SK-N-SH treated with all-trans-retinoic acid at 6 μM for 48 hours (cell line): Measurements from ENCODE around the gene NINJ1.

Source experiments
- ATAC-seq: fragments of 200-7000 bp; cut with Tn5 transposase; 3 replicates; pipeline ENCODE4 v1.9.1; 2020; ENCODE audit warnings: mild to moderate bottlenecking, moderate library complexity
- ARNTL ChIP-seq: fragments of 450-650 bp; formaldehyde crosslinking; IDR thresholded peaks from 2 replicates; pipeline ENCODE4 v1.5.0; 2020; ENCODE audit warnings: low read depth, mild to moderate bottlenecking, moderate library complexity, borderline replicate concordance
- BACH2 ChIP-seq: fragments of 250-450 bp; sonication (Bioruptor Pico); IDR thresholded peaks from 2 replicates; pipeline ENCODE4 v1.9.0; 2021; ENCODE audit warnings: mild to moderate bottlenecking, borderline replicate concordance
- GLIS3 ChIP-seq: fragments of 250-450 bp; sonication (Bioruptor Pico); IDR thresholded peaks from 2 replicates; pipeline ENCODE4 v1.5.0; 2020; ENCODE audit warnings: mild to moderate bottlenecking, moderate library complexity
- ISL1 ChIP-seq: fragments of 250-450 bp; sonication (Bioruptor Pico); IDR thresholded peaks from 2 replicates; pipeline ENCODE4 v2.1.2; 2022; ENCODE audit warnings: mild to moderate bottlenecking, moderate library complexity
- OSR1 ChIP-seq: fragments of 250-450 bp; sonication (Bioruptor Pico); IDR thresholded peaks from 2 replicates; pipeline ENCODE4 v1.8.0; 2022; ENCODE audit warnings: moderate library complexity, mild to moderate bottlenecking, inconsistent platforms
- PATZ1 ChIP-seq: fragments of 250-450 bp; sonication (Bioruptor Pico); IDR thresholded peaks from 2 replicates; pipeline ENCODE4 v1.8.0; 2020; ENCODE audit warnings: mild to moderate bottlenecking, moderate library complexity, borderline replicate concordance
- PPARA ChIP-seq: fragments of 250-450 bp; sonication (Bioruptor Pico); IDR thresholded peaks from 2 replicates; pipeline ENCODE4 v1.5.0; 2020; ENCODE audit warnings: mild to moderate bottlenecking, borderline replicate concordance
- SNAI2 ChIP-seq: fragments of 250-450 bp; sonication (Bioruptor Pico); IDR thresholded peaks from 2 replicates; pipeline ENCODE4 v1.5.0; 2020; ENCODE audit warnings: mild to moderate bottlenecking, moderate library complexity
- TCF4 ChIP-seq: fragments of 250-450 bp; sonication (Bioruptor Pico); IDR thresholded peaks from 2 replicates; pipeline ENCODE4 v1.8.0; 2021; ENCODE audit warnings: mild to moderate bottlenecking, moderate library complexity, borderline replicate concordance
- TOX ChIP-seq: fragments of 250-450 bp; sonication (Bioruptor Pico); IDR thresholded peaks from 2 replicates; pipeline ENCODE4 v1.8.0; 2021; ENCODE audit warnings: mild to moderate bottlenecking, moderate library complexity, borderline replicate concordance
- ZFP3 ChIP-seq: fragments of 250-450 bp; sonication (Bioruptor Pico); IDR thresholded peaks from 2 replicates; pipeline ENCODE4 v1.5.0; 2020; ENCODE audit warnings: mild to moderate bottlenecking, moderate library complexity
- ZFP30 ChIP-seq: fragments of 450-650 bp; formaldehyde crosslinking; IDR thresholded peaks from 2 replicates; pipeline ENCODE4 v1.5.0; 2022; ENCODE audit warnings: mild to moderate bottlenecking, moderate library complexity
- ZNF565 ChIP-seq: fragments of 450-650 bp; formaldehyde crosslinking; conservative IDR thresholded peaks from 2 replicates; pipeline ENCODE4 v1.5.0; 2020; ENCODE audit warnings: low read depth, mild to moderate bottlenecking, moderate library complexity
- ZNF70 ChIP-seq: fragments of 450-650 bp; formaldehyde crosslinking; IDR thresholded peaks from 2 replicates; pipeline ENCODE4 v1.5.0; 2020; ENCODE audit warnings: mild to moderate bottlenecking, moderate library complexity
- ZNF8 ChIP-seq: fragments of 450-650 bp; formaldehyde crosslinking; IDR thresholded peaks from 2 replicates; pipeline ENCODE4 v1.5.0; 2020; ENCODE audit warnings: mild to moderate bottlenecking, moderate library complexity
- TF ChIP-seq, protein P1 (sequence below): fragments of 250-450 bp; sonication (Bioruptor Pico); IDR thresholded peaks from 2 replicates; pipeline ENCODE4 v1.5.1; 2021; ENCODE audit warnings: mild to moderate bottlenecking, moderate library complexity
- TF ChIP-seq, protein P2 (sequence below): fragments of 250-450 bp; sonication (Bioruptor Pico); IDR thresholded peaks from 2 replicates; pipeline ENCODE4 v1.8.0; 2021; ENCODE audit warnings: low read depth, mild to moderate bottlenecking, moderate library complexity, borderline replicate concordance
- TF ChIP-seq, protein P3 (sequence below): fragments of 250-450 bp; sonication (Bioruptor Pico); IDR thresholded peaks from 2 replicates; pipeline ENCODE4 v1.5.0; 2020; ENCODE audit warnings: mild to moderate bottlenecking, moderate library complexity

NINJ1 gene

GRCh38 chr9:93177676-93178075 is 43.6 kb upstream of the NINJ1 start:
- no peak for TF ChIP-seq GLIS3 (CRISPR knock-in tag)
- TF ChIP-seq, protein P1, sequence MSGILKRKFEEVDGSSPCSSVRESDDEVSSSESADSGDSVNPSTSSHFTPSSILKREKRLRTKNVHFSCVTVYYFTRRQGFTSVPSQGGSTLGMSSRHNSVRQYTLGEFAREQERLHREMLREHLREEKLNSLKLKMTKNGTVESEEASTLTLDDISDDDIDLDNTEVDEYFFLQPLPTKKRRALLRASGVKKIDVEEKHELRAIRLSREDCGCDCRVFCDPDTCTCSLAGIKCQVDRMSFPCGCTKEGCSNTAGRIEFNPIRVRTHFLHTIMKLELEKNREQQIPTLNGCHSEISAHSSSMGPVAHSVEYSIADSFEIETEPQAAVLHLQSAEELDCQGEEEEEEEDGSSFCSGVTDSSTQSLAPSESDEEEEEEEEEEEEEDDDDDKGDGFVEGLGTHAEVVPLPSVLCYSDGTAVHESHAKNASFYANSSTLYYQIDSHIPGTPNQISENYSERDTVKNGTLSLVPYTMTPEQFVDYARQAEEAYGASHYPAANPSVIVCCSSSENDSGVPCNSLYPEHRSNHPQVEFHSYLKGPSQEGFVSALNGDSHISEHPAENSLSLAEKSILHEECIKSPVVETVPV (CRISPR knock-in tag) = no peak
- TF ChIP-seq ZFP3 (CRISPR knock-in tag) = no peak
- TF ChIP-seq ZNF70 (CRISPR knock-in tag) = peak; percentile 20; the same call in 1 of the 2 replicates
- TF ChIP-seq, protein P2, sequence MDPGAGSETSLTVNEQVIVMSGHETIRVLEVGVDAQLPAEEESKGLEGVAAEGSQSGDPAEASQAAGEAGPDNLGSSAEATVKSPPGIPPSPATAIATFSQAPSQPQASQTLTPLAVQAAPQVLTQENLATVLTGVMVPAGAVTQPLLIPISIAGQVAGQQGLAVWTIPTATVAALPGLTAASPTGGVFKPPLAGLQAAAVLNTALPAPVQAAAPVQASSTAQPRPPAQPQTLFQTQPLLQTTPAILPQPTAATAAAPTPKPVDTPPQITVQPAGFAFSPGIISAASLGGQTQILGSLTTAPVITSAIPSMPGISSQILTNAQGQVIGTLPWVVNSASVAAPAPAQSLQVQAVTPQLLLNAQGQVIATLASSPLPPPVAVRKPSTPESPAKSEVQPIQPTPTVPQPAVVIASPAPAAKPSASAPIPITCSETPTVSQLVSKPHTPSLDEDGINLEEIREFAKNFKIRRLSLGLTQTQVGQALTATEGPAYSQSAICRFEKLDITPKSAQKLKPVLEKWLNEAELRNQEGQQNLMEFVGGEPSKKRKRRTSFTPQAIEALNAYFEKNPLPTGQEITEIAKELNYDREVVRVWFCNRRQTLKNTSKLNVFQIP (CRISPR knock-in tag) = no peak
- peak; percentile 90 for TF ChIP-seq TCF4
- no peak for TF ChIP-seq BACH2
- no peak for TF ChIP-seq ISL1
- TF ChIP-seq, all 23 proteins: peak for 2
- ATAC-seq = peak; percentile 25; the same call in 1 of the 3 replicates

DNA sequence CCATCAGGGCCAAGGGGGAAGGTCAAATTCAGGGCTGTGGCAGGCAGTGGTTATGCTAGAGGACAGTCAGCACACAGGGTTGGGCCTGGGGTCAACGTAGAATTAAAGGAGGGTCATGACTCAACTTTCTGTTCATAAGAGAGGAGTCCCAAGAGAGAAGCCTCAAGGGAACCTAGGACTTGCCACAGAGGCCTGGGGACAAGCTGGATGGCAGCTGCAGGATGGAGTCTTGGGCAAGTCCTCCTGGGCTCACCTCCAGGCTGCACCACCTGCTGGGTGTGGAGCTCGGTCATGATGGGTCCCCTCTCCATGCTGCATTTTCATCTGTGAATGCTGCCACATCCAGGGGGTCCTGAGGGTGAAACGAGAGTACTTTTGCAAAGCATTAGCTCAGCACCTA is 40.9 kb upstream of the NINJ1 start:
- no peak for TF ChIP-seq BACH2
- TF ChIP-seq, protein P3, sequence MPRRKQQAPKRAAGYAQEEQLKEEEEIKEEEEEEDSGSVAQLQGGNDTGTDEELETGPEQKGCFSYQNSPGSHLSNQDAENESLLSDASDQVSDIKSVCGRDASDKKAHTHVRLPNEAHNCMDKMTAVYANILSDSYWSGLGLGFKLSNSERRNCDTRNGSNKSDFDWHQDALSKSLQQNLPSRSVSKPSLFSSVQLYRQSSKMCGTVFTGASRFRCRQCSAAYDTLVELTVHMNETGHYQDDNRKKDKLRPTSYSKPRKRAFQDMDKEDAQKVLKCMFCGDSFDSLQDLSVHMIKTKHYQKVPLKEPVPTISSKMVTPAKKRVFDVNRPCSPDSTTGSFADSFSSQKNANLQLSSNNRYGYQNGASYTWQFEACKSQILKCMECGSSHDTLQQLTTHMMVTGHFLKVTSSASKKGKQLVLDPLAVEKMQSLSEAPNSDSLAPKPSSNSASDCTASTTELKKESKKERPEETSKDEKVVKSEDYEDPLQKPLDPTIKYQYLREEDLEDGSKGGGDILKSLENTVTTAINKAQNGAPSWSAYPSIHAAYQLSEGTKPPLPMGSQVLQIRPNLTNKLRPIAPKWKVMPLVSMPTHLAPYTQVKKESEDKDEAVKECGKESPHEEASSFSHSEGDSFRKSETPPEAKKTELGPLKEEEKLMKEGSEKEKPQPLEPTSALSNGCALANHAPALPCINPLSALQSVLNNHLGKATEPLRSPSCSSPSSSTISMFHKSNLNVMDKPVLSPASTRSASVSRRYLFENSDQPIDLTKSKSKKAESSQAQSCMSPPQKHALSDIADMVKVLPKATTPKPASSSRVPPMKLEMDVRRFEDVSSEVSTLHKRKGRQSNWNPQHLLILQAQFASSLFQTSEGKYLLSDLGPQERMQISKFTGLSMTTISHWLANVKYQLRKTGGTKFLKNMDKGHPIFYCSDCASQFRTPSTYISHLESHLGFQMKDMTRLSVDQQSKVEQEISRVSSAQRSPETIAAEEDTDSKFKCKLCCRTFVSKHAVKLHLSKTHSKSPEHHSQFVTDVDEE (CRISPR knock-in tag) = no peak
- TF ChIP-seq PPARA (CRISPR knock-in tag) = no peak
- TF ChIP-seq TOX (CRISPR knock-in tag) = no peak
- no peak for TF ChIP-seq ZFP30 (CRISPR knock-in tag)
- no peak for TF ChIP-seq ZFP3 (CRISPR knock-in tag)
- TF ChIP-seq, protein P2 (CRISPR knock-in tag) = no peak
- TF ChIP-seq TCF4 = no peak
- TF ChIP-seq ZNF70 (CRISPR knock-in tag) = no peak
- no peak for TF ChIP-seq PATZ1 (CRISPR knock-in tag)
- TF ChIP-seq ZNF565 = no peak
- no peak for TF ChIP-seq SNAI2 (CRISPR knock-in tag)
- no peak for TF ChIP-seq OSR1 (CRISPR knock-in tag)
- TF ChIP-seq ISL1 = no peak
- no peak for TF ChIP-seq GLIS3 (CRISPR knock-in tag)
- TF ChIP-seq ZNF8 = no peak
- TF ChIP-seq ARNTL (CRISPR knock-in tag) = no peak
- ATAC-seq = no peak

- no peak for TF ChIP-seq PATZ1 (CRISPR knock-in tag)
- ATAC-seq = no peak
These were observed 39.5 kb upstream of the NINJ1 start for GRCh38 chr9:93173365-93174051.
